ENCODE measurements around the gene OR1F1.

GRCh38 chr16:3142327-3142726, 45.7 kb upstream of the OR1F1 start:
- TF ChIP-seq CTCF (IDR thresholded peaks at IDR 0.05; ENCODE audit: insufficient read depth, low read length, poor library complexity, severe bottlenecking): no peak
- no peak for TF ChIP-seq EZH2phosphoT487 (conservative IDR thresholded peaks at IDR 0.05; ENCODE audit: low read length)

Measured in SU-DHL-6 (cell line).